GM20431 (cell line): ENCODE measurements around the gene C11orf24.

ENCODE experiments used
- in situ Hi-C: fragments of 300-500 bp; cut with MseI, MboI; formaldehyde crosslinking; loops from one replicate; pipeline ENCODE4 v1.15.0; 2020; ENCODE audit warnings: low sequenced_read_pairs; ENCODE audit not compliant: unreplicated experiment

C11orf24 gene

DNA sequence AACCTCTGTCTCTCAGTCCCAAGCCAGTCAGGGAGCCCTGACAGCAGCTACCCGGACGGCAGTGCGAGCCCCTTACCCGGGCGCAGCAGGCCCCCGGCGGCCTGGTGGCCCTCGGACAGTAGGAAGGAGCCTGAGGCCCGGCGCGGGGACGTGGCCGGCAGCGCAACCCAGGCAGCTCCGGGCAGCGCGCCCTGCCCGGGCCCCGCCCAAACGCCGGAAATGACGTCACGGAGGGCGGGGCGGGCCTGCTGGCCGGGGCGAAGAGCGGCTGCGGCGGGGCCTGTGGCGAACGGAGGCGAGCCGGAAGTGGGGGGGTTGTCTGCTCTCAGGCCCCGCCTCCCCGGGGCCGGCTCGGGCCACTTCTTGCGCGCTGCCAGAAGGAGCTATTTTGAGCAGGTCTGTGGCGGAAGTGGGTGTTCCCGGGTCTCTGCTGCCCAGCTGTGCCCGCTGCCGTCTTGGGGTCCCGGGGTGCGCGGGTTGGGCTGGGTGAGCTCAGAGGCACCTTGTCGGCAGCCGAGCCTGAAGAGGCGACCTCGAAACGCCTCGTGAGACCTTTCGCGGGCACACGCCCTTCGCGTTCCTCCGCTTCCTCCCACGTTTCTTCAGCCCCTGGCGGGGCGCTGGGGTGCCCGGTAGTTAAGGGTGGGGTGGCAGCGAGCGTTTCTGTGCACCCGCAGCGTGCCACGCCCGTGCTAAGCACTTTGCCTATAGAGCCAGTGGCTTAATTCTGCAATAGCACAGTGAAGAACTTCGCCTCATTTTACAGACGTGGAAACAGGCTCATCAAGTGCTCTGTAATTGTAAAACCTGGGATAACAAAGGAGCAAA, at the start of gene C11orf24:
C11orf24 (minus strand) TSS at position 193 of the 828 bp plus-strand sequence. CDS start 8,206 bp downstream, outside the sequence.
- in situ Hi-C loops: no loop called here

DNA sequence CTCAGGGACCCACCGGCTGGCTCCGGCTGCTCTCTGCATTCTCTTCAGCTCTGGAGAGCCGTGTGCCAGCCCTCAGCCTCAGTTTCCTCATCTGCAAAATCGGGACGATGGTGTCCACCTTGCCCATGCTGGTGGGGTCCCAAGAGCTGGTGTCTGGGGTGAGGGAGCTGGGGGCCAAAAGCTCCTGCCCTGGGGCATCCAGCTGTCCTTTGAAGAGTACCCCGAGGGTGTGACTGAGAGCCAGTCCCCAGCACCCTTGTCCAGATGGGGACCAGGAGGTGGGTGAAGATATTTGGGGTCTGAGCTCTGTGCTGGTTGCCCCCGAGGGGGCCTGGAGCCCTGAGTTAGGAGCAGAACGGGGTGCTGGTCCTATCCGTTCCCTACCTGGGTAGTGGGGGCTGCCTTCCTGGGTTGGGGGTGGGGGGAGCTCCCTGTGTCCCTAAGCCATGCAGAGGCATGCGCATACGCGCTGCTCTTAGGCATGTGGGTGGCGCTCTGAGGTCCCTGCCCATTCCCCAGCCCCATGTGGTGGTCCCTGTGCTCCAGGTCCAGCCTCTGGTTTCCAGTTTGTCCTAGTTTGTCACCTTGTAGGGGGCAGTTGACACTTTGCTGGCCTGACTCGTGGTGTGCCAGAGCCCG, 45.5 kb upstream of the C11orf24 start:
- in situ Hi-C loops: no loop called here

DNA sequence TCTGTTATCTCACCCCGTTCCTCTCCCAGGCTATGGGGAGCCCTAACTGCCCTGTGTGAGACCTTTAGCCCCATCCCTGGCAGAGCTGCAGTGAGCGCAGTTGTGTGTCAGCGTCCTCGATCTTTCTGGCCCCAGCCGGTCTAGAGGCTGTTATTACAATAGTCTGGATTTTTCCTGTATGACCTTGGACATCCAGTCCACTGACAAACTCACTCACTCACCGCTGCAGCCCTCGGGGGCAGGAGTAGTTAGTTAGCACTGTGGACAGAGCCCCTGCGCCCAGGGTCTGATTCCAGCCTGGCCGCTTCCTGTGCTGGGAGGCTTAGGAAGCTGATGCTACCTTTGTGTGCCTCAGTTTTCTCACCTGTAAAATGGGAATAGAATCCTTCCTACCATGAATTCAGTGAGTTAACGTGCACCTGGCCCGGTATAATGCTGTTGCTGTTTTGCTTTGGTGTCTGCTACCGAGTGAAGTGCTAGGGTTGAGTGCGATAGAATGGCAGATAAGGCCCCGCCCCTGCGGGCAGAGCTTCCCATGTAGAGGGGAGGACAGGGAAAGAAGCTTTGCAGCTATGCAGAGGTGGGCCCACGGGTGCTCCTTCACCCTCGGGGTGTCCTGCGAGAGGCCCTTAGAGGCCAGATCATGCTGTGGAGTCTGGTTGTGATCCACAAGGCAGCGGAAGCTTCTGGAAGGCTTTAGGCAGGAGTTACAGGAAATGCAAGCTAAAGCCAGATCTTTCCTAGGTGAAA, 43.6 kb upstream of the C11orf24 start:
- in situ Hi-C loops: no loop called here

DNA sequence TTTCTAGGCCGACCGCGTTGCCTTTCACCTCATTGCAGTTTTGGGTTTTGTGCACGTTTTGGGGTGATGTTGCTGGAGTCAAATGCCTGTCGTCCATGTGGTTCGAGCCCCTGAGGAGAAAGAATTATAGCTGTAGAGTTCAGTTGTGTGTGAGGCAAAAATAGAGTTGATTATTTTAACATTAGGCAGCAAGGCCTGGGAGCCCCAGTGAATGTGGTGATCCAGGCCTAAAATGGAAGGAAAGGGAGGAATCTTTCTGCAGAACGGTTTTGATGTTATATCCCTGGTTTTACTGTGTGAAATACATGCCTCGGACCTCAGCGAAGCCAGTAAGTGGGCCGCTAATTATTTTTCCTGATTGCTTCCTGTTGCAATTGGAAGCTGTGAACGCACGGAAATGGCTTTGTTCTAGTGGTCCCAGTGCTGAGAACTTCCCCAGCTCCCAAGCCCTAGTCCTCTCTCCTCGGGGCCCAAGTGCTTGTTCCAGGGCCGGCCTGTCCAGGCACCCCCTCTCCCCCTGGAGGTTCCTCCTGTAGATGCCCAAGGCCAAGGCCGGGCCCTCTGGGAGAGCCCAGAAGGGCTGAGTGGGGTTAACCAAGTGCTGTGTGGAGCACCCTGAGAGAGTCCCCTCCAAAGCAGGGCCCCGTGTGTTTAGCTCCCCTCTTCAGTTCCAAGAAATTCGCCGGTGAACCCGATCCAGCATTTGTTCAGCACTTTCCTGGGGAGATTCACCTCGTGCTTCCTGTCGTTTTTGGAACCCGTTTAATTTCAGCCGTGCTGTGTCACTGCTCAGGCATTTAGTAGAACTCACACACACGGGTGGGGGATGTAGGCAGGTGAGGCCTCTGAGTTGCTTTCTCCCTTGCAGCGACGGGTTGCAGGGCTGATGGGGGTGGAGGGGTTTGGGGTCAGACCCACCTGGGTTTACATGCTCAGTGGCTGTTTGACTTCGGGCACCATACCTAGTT, 42.7 kb upstream of the C11orf24 start:
- in situ Hi-C loops: no loop called here

DNA sequence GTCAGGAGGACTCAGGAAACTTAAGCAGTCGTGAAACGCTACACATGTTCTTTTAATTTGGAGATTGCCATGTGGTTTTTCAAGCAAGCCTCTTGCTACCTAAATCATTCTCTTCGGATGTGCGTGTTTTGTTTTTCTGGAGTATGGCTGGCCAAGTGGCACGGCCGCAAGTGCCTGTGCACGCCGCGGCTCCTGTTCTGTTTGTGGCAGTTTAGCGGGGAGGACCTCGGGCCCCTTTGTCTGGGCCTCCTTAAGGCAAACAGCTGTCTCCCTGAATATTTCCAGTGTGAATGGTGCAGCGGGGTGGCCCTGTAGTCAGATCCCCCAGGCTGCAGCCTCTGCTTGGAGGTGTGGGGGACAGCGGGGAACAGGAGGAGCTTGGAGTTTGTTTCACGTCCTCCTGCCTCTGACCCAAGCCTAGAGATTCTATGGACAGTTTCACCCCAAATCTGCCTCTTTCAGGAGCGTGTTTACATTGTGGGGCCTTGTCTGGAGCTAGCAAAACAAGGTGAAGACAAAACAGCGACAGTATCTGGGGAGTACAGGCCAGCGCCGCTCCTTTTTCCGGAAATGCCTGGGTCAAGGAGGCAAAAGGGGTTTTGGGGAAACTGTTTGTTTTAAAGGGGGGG, 41.9 kb upstream of the C11orf24 start:
- in situ Hi-C loops: no loop called here

DNA sequence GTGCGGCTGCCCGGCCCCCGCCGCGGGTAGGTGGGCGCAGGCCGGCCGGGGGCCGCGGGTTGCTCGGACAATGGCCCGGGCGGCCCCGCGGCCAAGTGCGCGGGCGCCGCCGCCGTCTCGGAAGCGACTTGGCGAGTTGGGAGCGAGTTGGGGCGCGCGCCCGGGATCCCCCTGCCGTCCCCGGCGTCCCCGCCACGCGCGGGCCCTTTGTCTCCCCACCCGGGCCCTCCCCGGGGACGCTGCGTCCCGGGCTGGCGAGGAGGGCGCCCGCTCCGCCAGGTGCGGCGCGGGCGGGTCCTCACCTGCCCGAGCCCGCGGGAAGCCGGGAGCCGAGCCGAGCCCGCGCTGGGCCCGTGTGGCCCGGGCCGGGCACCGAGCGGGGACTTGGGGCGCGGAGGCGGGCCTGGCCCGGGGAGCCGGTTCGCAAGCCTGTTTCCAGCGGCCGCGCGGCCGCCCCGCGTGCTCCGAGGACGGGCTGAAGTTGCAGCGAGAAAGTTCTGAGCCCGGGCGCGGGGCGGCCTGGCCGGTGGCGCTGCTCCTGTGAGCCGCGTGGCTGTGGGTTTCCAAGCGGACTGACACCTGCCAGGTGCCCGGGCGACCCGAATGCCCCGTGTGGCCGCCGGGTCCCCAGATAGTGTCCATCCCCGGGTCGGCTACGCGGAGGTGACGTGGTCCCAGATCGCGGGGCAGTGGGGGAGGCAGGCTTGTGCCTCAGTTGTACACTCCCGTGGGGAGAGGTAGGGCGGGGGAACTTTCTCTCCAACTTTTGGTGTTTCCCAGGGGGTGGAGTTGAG, 41.2 kb upstream of the C11orf24 start:
- in situ Hi-C loops: no loop called here

DNA sequence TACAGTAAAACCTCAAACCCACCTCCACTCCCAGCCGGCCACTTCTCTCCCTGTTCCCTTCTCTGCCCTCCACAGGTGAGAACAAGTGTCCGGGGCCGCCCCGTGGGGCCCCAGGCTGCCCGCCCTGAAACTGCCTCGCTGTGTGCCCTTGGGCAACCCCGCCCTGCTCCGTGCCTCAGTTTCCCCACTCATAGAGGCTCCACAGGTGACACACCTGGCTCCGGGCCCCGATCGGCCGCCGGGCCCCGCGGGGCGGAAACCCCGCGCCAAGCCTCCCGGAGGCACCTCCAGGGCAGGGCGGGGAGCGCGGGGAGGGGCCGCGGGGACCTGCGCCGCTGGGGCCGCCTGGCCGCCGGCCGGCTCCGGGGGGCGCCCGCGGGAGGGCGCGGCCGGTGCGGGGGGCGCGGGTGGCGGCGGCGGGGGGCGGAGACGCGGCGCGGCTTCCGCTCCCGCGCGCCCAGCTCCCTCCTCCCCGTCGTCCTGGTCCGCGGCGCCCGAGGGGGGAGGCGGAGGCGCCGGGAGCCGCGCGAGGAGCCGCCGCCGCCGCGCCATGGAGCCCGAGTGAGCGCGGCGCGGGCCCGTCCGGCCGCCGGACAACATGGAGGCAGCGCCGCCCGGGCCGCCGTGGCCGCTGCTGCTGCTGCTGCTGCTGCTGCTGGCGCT, 40.5 kb upstream of the C11orf24 start, which contains the start of gene LRP5:
LRP5 (plus strand) TSS at position 475 of the 663 bp plus-strand sequence; CDS start at position 599, 124 bp downstream.
- in situ Hi-C loops: no loop called here

DNA sequence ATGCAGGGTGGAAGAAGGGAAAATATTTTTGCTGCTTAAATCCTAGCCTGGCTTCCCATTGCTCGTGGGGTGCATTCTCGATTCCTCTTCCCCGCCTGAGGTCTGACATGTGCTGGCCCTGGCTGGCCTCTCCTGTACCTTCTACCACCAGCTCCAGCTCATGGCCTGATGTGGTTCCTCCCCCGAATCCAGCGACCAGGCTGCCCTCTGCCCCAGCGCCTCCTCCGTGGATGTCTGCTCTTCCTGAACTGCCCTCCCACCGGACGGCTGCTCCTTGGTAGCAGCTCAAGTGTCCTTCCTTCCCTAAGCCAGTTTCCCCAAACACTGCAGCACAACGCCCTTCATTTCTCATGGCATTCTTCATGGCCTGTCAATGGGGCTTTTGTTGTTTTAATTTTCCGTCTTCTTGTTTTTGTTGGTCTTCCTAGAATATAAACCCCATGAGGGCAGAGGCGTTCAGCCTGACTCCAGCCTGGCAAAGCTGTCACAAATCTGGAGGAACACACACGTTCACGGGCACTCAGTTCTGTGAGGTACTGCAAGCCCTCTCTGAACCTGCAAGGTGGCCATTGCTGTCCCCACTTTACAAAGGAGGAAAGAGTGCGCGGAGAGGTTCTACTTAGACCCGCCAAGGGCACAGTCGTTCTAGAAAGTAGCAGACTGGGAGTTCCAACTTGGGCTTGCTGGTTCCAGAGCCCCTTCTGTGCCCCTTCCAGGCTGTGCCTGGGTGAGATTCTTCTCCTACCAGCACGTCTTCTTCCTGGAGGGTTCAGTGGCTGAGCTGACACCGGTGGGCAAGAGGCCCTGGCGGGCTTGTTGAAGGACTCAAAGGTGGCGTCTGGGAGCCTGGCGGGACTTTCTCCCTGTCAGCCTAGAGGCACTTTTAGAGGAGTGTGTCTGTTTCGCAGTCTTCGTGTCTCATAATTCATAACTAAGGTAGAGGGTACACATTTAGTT, 39.7 kb upstream of the C11orf24 start:
- in situ Hi-C loops: no loop called here

DNA sequence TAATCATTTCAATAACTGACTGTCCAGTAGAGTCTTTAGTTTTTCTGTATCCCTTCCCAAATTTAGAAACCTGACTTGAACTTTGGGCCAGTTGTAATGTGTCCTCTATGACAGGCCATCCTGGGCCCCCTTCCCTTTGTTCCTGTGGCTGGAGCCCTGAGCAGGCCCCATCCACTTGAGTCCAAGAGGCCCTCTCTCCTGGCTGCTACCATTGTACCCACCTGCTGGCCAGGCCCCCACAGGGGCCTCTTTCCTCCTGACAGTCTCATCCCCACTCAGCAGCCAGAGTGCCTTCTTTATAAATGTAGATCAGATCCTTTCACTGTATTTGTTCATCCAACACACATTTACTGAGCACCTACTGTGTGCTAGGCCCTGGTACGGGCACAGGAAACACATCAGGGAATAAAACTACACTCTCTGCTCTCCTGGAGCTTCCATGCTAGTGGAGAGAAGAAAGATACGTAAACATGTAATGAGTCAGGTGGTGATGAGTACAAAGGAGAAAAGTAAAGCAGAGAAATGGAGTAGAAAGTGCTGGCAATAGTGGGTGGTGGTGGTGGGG, 37.9 kb upstream of the C11orf24 start:
- in situ Hi-C loops: no loop called here

DNA sequence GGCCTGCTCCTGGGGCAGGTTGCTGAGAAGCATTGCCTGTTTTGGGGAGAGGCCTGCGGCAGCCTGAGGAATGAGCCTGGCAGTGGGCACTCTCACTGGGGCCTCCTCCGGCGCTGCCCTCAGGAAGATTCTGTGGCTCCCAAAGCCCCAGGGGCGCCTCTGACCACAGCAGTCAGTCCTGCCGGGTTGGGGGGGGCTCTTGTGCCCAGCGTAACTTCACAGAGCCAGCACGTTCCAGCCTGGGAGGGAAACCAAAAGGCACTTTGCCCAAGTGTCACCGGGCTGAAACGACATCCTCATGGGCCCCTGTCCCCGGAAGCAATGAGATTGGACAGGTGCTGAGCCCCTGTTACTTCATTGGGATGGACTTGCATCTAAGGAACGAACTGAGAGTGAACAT, 36.3 kb upstream of the C11orf24 start:
- in situ Hi-C loops: no loop called here

DNA sequence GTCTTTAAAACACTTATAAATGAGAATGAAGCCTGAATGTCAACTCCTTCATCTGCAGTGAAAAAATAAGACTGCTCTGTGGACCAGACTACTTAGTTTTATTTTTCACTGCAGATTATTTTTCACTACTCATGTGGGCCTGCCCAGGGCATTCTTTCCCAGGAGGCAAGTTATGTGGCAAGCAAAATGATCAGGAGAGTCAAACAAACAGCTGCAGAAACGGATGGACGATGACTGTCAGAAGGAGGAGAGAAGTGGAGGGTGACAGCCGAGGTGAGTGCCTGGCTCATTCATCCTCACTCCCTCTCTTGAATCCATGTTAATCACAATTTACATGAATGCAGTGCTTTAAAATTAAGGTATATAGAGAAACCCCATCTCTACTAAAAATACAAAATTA, 34.9 kb upstream of the C11orf24 start:
- in situ Hi-C loops: no loop called here

DNA sequence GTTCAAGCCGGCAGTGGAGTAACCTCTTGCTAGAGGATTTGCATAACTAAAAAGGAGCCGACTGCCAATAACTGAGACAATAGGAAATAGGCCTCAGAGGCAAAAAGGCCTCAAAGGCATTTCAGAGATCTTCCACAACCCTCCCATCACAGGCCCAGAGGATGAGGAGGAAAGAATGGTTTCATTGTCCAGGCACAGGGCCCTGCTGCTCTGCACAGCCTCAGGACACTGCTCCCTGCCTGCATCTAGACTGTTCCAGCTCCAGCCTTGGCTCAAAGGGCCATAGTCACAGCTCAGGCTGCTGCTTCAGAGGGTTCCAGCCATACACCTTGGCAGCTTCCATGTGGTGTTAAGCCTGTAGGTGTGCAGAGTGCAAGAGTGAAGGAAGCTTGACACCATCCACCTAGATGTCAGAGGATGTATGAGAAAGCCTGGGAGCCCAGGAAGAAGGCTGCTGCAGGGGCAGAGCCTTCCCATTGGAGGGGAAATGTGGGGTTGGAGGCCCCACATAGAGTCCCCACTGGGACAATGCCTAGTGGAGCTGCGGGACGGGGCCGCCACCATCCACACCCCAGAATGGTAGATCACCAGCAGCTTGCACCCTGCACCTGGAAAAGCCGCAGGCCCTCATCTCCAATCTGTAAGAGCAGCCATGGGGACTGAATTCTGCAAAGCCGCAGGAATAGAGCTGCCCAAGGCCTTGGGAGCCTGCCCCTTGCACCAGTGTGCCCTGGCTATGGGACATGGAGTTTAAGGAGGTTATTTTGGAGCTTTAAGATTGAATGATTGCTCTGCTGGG, 32.4 kb upstream of the C11orf24 start:
- in situ Hi-C loops: no loop called here

DNA sequence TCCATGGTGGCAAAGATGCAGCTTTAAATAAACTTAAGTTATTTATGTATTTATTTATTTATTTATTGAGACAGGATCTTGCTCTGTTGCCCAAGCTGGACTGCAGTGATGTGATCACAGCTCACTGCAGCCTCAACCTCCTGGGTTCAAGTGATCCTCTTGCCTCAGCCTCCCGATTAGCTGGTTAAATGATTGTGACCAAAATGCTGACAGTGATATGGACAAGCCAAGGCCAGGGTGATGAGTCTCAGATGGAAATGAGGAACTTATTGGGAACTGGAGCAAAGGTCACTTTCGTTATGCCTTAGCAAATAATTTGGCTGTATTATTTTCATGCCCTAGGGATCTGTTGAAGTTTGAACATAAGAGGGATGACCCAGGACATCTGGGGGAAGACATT, 31.3 kb upstream of the C11orf24 start:
- in situ Hi-C loops: no loop called here

DNA sequence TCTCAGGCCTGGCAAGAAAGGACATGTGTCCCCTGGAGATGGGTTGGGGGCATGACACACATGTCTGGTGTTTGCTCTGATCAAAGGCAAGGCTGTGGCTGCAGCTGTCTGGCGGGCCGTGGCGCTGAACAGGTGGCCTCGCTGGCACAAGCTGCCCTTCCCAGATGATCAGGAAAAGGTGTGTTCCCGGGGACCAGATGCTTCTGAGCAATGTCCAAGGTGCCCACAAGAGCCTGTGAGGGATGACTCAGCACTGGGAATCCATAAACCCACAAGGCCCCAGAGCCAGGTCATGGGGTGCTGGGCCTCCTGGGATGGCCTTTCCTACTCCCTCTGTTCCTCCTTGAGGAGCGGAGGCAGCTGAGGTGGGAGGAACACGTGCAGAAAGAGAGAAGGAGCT, 30.9 kb upstream of the C11orf24 start:
- in situ Hi-C loops: no loop called here

DNA sequence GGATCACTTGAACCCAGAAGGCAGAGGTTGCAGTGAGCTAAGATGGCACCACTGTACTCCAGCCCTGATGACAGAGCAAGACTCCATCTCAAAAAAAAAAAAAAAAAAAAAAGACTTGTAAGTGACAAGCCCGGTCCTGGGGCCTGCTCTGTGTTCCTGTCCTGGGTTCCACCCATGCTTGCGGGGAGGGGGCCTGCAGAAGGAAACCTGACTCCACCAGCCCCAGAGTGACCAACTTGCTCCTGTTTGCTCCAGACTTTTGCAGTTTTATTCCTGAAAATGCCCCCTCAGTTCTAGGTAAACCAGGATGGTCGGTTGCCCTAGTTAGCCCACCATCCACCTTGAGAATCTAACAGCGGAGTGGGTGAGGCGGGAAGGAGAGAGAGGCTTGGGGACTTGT, 30.5 kb upstream of the C11orf24 start:
- in situ Hi-C loops: no loop called here
